ENCODE results near the gene DELE1. TPM values are rescaled to one million over a fixed set of nuclear protein-coding genes. Genes with fewer than 3 reads are reported as not detected.

The DELE1 gene
- total and polyA plus RNA-seq, 2 donors (not counting 3 experiments of a cell fraction or from before 2014, with no cell fraction given): 105 to 121 TPM

- Histone ChIP-seq H3K27me3 (ENCODE audit: control insufficient read depth in 2 of 2, insufficient read depth in 2 of 2, low read length in 2 of 2) (no peaks in the 10 kb centered on the region), H3K9me1 (replicated peaks; ENCODE audit: control insufficient read depth, extremely low read depth, insufficient read depth, low read length) (no peaks in the 10 kb centered on the region), H3K4me3 (replicated peaks in 1 of 3; ENCODE audit: insufficient read depth in 1 of 3, low read depth in 1 of 3, low read length in 3 of 3) (no peak overlapping the region), H3K9ac (replicated peaks; ENCODE audit: extremely low read depth, insufficient read depth, low read length) (no peak overlapping the region), H3K4me1 (ENCODE audit: control insufficient read depth, extremely low read depth, insufficient read depth, low read length) (peaks cover 46% of the 10 kb centered on the region), H3K36me3 (ENCODE audit: control insufficient read depth in 2 of 2, extremely low read depth in 1 of 2, insufficient read depth in 2 of 2, low read length in 2 of 2) (peaks cover 0 to 5% of the 10 kb centered on the region in 2 experiments), H3K9me3 (replicated peaks; ENCODE audit: control insufficient read depth, insufficient read depth, low read length) (no peaks in the 10 kb centered on the region), H3K27ac (ENCODE audit: insufficient read depth, low read depth, low read length) (no peak overlapping the region), H3K4me2 (ENCODE audit: insufficient read depth, low read length) (no peak overlapping the region), H2AFZ (ENCODE audit: low read depth, low read length) (no peak overlapping the region), H4K20me1 (replicated peaks; ENCODE audit: control insufficient read depth, extremely low read depth, insufficient read depth, low read length) (no peaks in the 10 kb centered on the region), H3K79me2 (ENCODE audit: control insufficient read depth, insufficient read depth, low read length) (no peaks in the 10 kb centered on the region)
- POLR2A ChIA-PET: interaction anchor here (1.1 kb wide), 1 partner anchor 14 kb away, joined by 3 read pairs; the partner anchor contains the start of gene PCDH12
- FAIRE-seq (no peak), DNase-seq (ENCODE audit: low read depth, low spot score) (no peak)
- intact Hi-C loops (cut with micrococcal nuclease): no loop called here
- no peak for TF ChIP-seq EZH2 (IDR thresholded peaks at IDR 0.05; ENCODE audit: borderline replicate concordance, low read depth, low read length, severe bottlenecking)
- no peak for TF ChIP-seq JUN (IDR thresholded peaks at IDR 0.05; ENCODE audit: borderline replicate concordance, insufficient read depth, insufficient read length, low read depth)
- TF ChIP-seq POLR2A (IDR thresholded peaks at IDR 0.05; ENCODE audit: low read depth, low read length): peak; percentile 16
- TF ChIP-seq, protein P1, sequence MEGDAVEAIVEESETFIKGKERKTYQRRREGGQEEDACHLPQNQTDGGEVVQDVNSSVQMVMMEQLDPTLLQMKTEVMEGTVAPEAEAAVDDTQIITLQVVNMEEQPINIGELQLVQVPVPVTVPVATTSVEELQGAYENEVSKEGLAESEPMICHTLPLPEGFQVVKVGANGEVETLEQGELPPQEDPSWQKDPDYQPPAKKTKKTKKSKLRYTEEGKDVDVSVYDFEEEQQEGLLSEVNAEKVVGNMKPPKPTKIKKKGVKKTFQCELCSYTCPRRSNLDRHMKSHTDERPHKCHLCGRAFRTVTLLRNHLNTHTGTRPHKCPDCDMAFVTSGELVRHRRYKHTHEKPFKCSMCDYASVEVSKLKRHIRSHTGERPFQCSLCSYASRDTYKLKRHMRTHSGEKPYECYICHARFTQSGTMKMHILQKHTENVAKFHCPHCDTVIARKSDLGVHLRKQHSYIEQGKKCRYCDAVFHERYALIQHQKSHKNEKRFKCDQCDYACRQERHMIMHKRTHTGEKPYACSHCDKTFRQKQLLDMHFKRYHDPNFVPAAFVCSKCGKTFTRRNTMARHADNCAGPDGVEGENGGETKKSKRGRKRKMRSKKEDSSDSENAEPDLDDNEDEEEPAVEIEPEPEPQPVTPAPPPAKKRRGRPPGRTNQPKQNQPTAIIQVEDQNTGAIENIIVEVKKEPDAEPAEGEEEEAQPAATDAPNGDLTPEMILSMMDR (IDR thresholded peaks at IDR 0.05; ENCODE audit: extremely low read depth in 1 of 2, insufficient read depth in 1 of 2, low read depth in 1 of 2, low read length in 2 of 2): no peak
- no peak for TF ChIP-seq FOS (IDR thresholded peaks at IDR 0.05; ENCODE audit: borderline replicate concordance, insufficient read depth, low read length)
- TF ChIP-seq, protein P2, sequence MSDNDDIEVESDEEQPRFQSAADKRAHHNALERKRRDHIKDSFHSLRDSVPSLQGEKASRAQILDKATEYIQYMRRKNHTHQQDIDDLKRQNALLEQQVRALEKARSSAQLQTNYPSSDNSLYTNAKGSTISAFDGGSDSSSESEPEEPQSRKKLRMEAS (IDR thresholded peaks at IDR 0.05; ENCODE audit: insufficient read depth, insufficient read length): no peak
- TF ChIP-seq POLR2AphosphoS5 (IDR thresholded peaks at IDR 0.05; ENCODE audit: insufficient read depth, low read depth, low read length): peak; percentile 7
- no peak for TF ChIP-seq MYC (IDR thresholded peaks at IDR 0.05; ENCODE audit: low read depth, low read length)
- no peak for TF ChIP-seq GATA2 (IDR thresholded peaks at IDR 0.05; ENCODE audit: insufficient read depth, insufficient read length, low read depth, low read length)
- CTCF ChIA-PET: interaction anchor here (0.7 to 10.9 kb wide), 6 partner anchors 13 to 251 kb away, joined by 3 to 244 read pairs (median 4); partner anchors contain the start of gene PCDH12
- BruUV-seq (replicated peaks): no TSS peak
- dilution Hi-C loops (cut with MboI; ENCODE audit: extremely low pct_ligation_motif_present, low sequenced_read_pairs): no loop called here
Observed at GRCh38 chr5:141944076-141944475, 20.4 kb downstream of the DELE1 start.

All from endothelial cell of umbilical vein (primary cell).